ENCODE data around the gene DMD. TPM values are rescaled to one million over a fixed set of nuclear protein-coding genes. Genes with fewer than 3 reads are reported as not detected.

Gene DMD
- total and polyA plus RNA-seq, 2 of the 13 experiments (the other 11 are each of a cell fraction or from before 2014, with no cell fraction given) = 17.6 to 25.9 TPM

DNA sequence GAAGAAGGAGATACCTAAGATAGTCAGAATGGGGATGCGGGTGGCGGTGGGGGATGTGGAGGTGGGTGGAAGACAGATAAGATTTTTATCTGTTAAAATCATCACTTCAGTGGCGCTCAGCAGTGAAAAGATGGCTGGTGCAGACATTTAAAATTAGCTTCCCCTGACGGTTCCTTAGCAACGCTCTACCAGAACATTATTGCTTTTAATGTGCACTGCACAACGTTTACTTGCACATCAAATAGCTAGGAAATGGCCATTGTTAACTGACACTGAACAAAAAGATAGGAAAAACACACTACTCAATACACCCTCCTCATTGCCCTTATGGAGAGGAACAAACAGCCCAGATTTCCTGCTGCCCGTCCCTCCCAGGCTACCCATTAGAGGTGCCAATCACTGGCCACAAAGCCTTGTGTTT, 2078.5 kb downstream of the DMD start (continued):
- TF ChIP-seq, protein P1, sequence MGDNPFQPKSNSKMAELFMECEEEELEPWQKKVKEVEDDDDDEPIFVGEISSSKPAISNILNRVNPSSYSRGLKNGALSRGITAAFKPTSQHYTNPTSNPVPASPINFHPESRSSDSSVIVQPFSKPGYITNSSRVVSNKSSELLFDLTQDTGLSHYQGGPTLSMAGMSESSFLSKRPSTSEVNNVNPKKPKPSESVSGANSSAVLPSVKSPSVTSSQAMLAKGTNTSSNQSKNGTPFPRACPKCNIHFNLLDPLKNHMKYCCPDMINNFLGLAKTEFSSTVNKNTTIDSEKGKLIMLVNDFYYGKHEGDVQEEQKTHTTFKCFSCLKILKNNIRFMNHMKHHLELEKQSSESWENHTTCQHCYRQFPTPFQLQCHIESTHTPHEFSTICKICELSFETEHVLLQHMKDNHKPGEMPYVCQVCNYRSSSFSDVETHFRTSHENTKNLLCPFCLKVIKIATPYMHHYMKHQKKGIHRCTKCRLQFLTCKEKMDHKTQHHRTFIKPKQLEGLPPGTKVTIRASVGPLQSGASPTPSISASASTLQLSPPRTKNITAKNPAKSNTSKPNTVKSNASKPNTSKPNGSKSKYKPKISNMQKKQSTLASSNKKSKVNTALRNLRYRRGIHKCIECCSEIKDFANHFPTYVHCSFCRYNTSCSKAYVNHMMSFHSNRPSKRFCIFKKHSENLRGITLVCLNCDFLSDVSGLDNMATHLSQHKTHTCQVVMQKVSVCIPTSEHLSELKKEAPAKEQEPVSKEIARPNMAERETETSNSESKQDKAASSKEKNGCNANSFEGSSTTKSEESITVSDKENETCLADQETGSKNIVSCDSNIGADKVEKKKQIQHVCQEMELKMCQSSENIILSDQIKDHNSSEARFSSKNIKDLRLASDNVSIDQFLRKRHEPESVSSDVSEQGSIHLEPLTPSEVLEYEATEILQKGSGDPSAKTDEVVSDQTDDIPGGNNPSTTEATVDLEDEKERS (CRISPR knock-in tag; IDR thresholded peaks at IDR 0.05) = no peak
- TF ChIP-seq, protein P2, sequence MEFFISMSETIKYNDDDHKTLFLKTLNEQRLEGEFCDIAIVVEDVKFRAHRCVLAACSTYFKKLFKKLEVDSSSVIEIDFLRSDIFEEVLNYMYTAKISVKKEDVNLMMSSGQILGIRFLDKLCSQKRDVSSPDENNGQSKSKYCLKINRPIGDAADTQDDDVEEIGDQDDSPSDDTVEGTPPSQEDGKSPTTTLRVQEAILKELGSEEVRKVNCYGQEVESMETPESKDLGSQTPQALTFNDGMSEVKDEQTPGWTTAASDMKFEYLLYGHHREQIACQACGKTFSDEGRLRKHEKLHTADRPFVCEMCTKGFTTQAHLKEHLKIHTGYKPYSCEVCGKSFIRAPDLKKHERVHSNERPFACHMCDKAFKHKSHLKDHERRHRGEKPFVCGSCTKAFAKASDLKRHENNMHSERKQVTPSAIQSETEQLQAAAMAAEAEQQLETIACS (CRISPR knock-in tag; IDR thresholded peaks at IDR 0.05) = no peak

- intact Hi-C loops (cut with micrococcal nuclease; ENCODE audit: unreplicated experiment) = no loop called here
- H3K4me1 ChIP-seq (ENCODE audit: insufficient read depth, low read length) = no peaks in the 10 kb centered on the region
- no peak overlapping the region for H2AFZ ChIP-seq (ENCODE audit: low read length)
- H3K9me3 ChIP-seq (ENCODE audit: low read length) = no peaks in the 10 kb centered on the region
- H3K9ac ChIP-seq (ENCODE audit: insufficient read depth, low read depth, low read length) = no peak overlapping the region
- in situ Hi-C loops (cut with HindIII; ENCODE audit: extremely low pct_ligation_motif_present, low pct_unique_long_range_greater_than_20kb) = no loop called here
- FAIRE-seq = no peak
- no peak for DNase-seq (ENCODE audit: low spot score)
- WGBS (ENCODE audit: low lambda C conversion rate) = 97% methylated on average over 6 of the region's 6 CpGs
- H4K20me1 ChIP-seq (ENCODE audit: insufficient read depth, low read length) = no peaks in the 10 kb centered on the region
- H3K27me3 ChIP-seq (ENCODE audit: control insufficient read depth in 1 of 2, insufficient read depth in 2 of 2, low read length in 2 of 2) = no peaks in the 10 kb centered on the region
- POLR2A ChIA-PET = no interaction called here
- ATAC-seq = no peak
- no peaks in the 10 kb centered on the region for H3K79me2 ChIP-seq (ENCODE audit: insufficient read depth, low read length)
- H3K4me3 ChIP-seq (replicated peaks in 1 of 3; ENCODE audit: insufficient read depth in 1 of 3, low read depth in 2 of 3, low read length in 3 of 3) = no peak overlapping the region
- no peak overlapping the region for H3K4me2 ChIP-seq (ENCODE audit: low read depth, low read length)
- no peak overlapping the region for H3K27ac ChIP-seq (ENCODE audit: extremely low read length, insufficient read depth, low read length)
- CTCF ChIA-PET (ENCODE audit: low intra/inter-chr PET ratio, low total read pairs) = no interaction called here
- H3K36me3 ChIP-seq (replicated peaks in 1 of 2; ENCODE audit: control insufficient read depth in 1 of 2, insufficient read depth in 2 of 2, low read length in 2 of 2) = peaks cover 0 to 22% of the 10 kb centered on the region in 2 experiments; a peak in 1 of 5 replicates
- no TSS peak for BruUV-seq (replicated peaks)
- TF ChIP-seq CREM (IDR thresholded peaks at IDR 0.05) (no peak), CREM (CRISPR knock-in tag; IDR thresholded peaks at IDR 0.05) (no peak), ELF4 (CRISPR knock-in tag; IDR thresholded peaks at IDR 0.05; ENCODE audit: borderline replicate concordance) (no peak), ZNF547 (CRISPR knock-in tag; IDR thresholded peaks at IDR 0.05) (no peak), MEF2D (CRISPR knock-in tag; IDR thresholded peaks at IDR 0.05) (no peak), FOXK1 (CRISPR knock-in tag; IDR thresholded peaks at IDR 0.05; ENCODE audit: borderline replicate concordance, low read depth) (no peak), GATA4 (IDR thresholded peaks at IDR 0.05; ENCODE audit: borderline replicate concordance, low read depth) (no peak), RFX3 (CRISPR knock-in tag; IDR thresholded peaks at IDR 0.05) (no peak), TCF12 (IDR thresholded peaks at IDR 0.05) (no peak), TCF12 (CRISPR knock-in tag; IDR thresholded peaks at IDR 0.05) (no peak), KLF15 (CRISPR knock-in tag; IDR thresholded peaks at IDR 0.05; ENCODE audit: borderline replicate concordance) (no peak), TBL1XR1 (IDR thresholded peaks at IDR 0.05; ENCODE audit: borderline replicate concordance, low read length, partially characterized antibody) (no peak)
- TF ChIP-seq, protein P3, sequence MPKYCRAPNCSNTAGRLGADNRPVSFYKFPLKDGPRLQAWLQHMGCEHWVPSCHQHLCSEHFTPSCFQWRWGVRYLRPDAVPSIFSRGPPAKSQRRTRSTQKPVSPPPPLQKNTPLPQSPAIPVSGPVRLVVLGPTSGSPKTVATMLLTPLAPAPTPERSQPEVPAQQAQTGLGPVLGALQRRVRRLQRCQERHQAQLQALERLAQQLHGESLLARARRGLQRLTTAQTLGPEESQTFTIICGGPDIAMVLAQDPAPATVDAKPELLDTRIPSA (CRISPR knock-in tag; IDR thresholded peaks at IDR 0.05; ENCODE audit: borderline replicate concordance) = no peak
Observed at GRCh38 chrX:31130457-31131220, 2080.7 kb downstream of the DMD start.

Measured in HepG2 (cell line).